ENCODE data around the gene UTF1. TPM values are rescaled to one million over a fixed set of nuclear protein-coding genes. Genes with fewer than 3 reads are reported as not detected.

UTF1 gene
- total and polyA plus RNA-seq, 2 donors from 2014 or later = not detected

DNA sequence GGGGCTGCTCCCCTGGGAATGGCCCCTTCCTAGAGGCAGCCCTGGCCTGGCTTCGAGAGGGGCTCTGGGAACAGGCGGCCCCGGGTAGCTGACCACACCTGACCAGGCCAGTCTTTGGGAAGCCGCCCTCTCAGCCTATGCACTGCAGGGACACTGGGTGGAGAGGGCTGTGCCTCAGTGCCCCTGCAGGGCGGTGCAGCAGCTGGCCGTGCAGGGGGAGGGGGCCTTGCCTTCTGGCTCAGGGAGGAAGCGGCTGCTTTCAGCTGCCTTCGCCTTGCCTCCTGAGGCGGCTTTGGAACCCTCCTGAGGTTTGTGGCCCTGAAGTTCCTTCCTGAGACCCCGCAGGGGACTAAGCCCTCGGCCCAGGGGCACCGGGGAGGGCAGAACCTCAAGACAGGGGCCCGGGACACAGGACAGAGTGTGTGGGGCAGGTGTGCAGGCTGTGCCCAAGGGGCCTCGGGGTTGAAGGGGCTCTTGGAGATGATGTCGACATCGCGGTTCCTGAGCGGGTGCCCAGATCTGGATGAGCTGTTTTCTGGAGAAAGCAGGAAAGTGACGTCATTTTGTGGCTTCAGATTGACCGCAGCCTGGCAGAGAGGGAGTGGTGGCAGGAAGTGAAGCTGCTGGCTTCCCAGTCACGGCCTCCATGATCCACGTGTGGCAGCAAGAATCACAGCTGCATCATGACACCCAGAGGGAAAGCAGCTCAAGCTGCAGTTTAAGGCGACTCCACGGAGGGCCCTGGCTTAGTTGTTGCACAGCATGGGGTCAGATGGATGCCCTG is 29.0 kb downstream of the UTF1 start:
- peak in 1 of 5 donors; percentile 88 for DNase-seq
- H3K4me1 ChIP-seq (ENCODE audit: control insufficient read depth in 2 of 3, insufficient read depth in 2 of 3, low read depth in 1 of 3, low read length in 3 of 3) = peaks cover 0 to 16% (median 0%) of the 10 kb centered on the region in 3 donors
- no peaks in the 10 kb centered on the region for H3K9me3 ChIP-seq (ENCODE audit: control insufficient read depth in 2 of 3, insufficient read depth in 1 of 3, low read length in 3 of 3)
- TF ChIP-seq, protein P1, sequence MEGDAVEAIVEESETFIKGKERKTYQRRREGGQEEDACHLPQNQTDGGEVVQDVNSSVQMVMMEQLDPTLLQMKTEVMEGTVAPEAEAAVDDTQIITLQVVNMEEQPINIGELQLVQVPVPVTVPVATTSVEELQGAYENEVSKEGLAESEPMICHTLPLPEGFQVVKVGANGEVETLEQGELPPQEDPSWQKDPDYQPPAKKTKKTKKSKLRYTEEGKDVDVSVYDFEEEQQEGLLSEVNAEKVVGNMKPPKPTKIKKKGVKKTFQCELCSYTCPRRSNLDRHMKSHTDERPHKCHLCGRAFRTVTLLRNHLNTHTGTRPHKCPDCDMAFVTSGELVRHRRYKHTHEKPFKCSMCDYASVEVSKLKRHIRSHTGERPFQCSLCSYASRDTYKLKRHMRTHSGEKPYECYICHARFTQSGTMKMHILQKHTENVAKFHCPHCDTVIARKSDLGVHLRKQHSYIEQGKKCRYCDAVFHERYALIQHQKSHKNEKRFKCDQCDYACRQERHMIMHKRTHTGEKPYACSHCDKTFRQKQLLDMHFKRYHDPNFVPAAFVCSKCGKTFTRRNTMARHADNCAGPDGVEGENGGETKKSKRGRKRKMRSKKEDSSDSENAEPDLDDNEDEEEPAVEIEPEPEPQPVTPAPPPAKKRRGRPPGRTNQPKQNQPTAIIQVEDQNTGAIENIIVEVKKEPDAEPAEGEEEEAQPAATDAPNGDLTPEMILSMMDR (IDR thresholded peaks at IDR 0.05; ENCODE audit: borderline replicate concordance, extremely low read depth, insufficient read depth) = no peak
- no peaks in the 10 kb centered on the region for H3K36me3 ChIP-seq (ENCODE audit: control insufficient read depth in 2 of 3, insufficient read depth in 3 of 3, low read length in 3 of 3)
- intact Hi-C loops (cut with DNase I) = no loop called here
- FAIRE-seq = no peak
- no peak overlapping the region for H3K9ac ChIP-seq (ENCODE audit: low read length in 3 of 3)
- H3K4me3 ChIP-seq (ENCODE audit: low read length in 3 of 3) = no peak overlapping the region
- no peak overlapping the region for H3K27ac ChIP-seq (ENCODE audit: low read depth in 2 of 2, low read length in 2 of 2)
- no peaks in the 10 kb centered on the region for H3K27me3 ChIP-seq (ENCODE audit: control insufficient read depth, insufficient read depth, low read length)

DNA sequence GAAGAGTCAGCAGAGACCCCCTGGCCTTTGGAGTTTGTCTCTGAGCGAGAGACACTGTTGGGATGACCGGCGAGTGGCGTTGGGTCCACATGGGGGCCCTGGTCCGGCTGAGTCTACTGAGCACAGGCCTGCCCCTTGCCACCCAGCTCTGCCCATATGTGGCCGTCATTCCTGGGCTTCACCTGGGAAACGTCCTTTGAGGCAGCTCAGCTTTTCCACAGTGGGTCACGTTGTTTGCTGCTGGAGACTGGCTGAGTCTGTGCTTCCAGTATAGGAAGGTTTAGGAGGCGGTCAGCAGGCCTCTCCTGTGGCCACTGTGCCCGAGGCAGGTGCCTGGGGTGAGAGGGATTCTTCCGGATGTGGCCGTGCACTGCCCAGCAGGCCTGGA is 29.6 kb downstream of the UTF1 start:
- TF ChIP-seq, protein P1 (IDR thresholded peaks at IDR 0.05; ENCODE audit: borderline replicate concordance, extremely low read depth, insufficient read depth) = no peak
- no peak for FAIRE-seq
- no peak overlapping the region for H3K27ac ChIP-seq (ENCODE audit: low read depth in 2 of 2, low read length in 2 of 2)

DNA sequence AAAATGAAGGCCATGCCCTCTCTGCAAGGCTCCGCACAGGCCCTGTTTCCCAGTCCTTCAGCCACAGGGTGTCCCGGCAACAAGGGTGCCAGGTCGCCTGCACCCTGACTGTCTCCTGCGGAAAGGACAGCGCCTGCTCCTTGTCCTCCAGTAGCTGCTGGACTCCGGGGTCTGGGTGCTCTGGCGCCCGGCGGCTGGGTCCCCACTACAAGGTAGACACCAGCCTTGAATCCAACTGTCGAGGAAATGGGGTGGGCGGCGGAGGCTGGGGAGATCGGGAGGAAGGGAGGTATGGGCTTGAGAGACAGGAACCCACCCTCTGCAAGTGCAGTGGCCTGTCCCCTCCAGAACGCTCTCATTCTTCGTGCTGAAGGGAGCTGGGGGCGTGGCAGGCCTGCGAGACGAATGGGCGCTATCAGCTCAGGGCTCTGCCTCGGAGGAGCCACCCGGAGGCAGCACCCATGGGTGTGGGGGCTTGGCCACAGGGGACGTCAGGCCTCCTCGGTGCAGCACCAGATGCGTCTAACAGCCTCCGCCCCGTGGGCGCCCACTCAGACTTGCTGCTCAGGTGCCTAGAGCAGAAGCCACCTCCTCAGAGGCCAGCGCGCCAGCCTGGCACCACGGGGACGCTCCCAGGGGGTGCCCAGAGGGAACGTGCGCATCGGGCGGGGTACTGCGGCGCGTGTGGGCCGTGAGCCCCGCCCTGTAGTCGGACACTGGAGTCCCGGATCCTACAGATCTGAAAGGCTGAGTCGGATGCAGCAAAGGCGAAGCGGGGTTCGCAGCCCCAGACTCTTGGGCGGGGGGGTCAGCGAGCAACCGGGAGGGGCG is 31.1 kb downstream of the UTF1 start:
- Histone ChIP-seq H3K36me3 (ENCODE audit: control insufficient read depth in 2 of 3, insufficient read depth in 3 of 3, low read length in 3 of 3) (no peaks in the 10 kb centered on the region), H3K4me1 (ENCODE audit: control insufficient read depth in 2 of 3, insufficient read depth in 2 of 3, low read depth in 1 of 3, low read length in 3 of 3) (peaks cover 0 to 16% (median 0%) of the 10 kb centered on the region in 3 donors), H3K27me3 (ENCODE audit: control insufficient read depth, insufficient read depth, low read length) (no peaks in the 10 kb centered on the region), H3K4me3 (ENCODE audit: low read length in 3 of 3) (peak overlapping the region in 2 of 3 donors; percentile 56 to 59), H3K27ac (ENCODE audit: low read depth in 2 of 2, low read length in 2 of 2) (peak overlapping the region; percentile 53 to 71), H3K9me3 (ENCODE audit: control insufficient read depth in 2 of 3, insufficient read depth in 1 of 3, low read length in 3 of 3) (no peaks in the 10 kb centered on the region), H3K9ac (ENCODE audit: low read length in 3 of 3) (peak overlapping the region in 1 of 3 donors; percentile 61)
- peak in 3 of 5 donors; percentile 63 to 91 (median 87) for DNase-seq
- intact Hi-C loops (cut with DNase I) = no loop called here
- TF ChIP-seq, protein P1 (IDR thresholded peaks at IDR 0.05; ENCODE audit: borderline replicate concordance, extremely low read depth, insufficient read depth) = no peak
- no peak for FAIRE-seq

More for the DNA sequence above, 29.6 kb downstream of the UTF1 start:
- Histone ChIP-seq H3K9ac (ENCODE audit: low read length in 3 of 3) (no peak overlapping the region), H3K27me3 (ENCODE audit: control insufficient read depth, insufficient read depth, low read length) (no peaks in the 10 kb centered on the region), H3K4me1 (ENCODE audit: control insufficient read depth in 2 of 3, insufficient read depth in 2 of 3, low read depth in 1 of 3, low read length in 3 of 3) (peaks cover 0 to 16% (median 0%) of the 10 kb centered on the region in 3 donors), H3K36me3 (ENCODE audit: control insufficient read depth in 2 of 3, insufficient read depth in 3 of 3, low read length in 3 of 3) (no peaks in the 10 kb centered on the region), H3K9me3 (ENCODE audit: control insufficient read depth in 2 of 3, insufficient read depth in 1 of 3, low read length in 3 of 3) (no peaks in the 10 kb centered on the region), H3K4me3 (ENCODE audit: low read length in 3 of 3) (no peak overlapping the region)
- no peak for DNase-seq
- intact Hi-C loops (cut with DNase I) = no loop called here

All from kidney (tissue), 14 donors.